ENCODE results near the gene MTFMT.

GRCh38 chr15:65021488-65021887 lies 8.0 kb downstream of the MTFMT start:
- no peak for TF ChIP-seq CTCF (IDR thresholded peaks at IDR 0.05)
- TF ChIP-seq EZH2 (IDR thresholded peaks at IDR 0.05), result no peak
- no peak for TF ChIP-seq EZH2phosphoT487 (IDR thresholded peaks at IDR 0.05)
